Fibroblast of villous mesenchyme (primary cell): ENCODE results near the gene CHL1. TPM values are rescaled to one million over a fixed set of nuclear protein-coding genes. Genes with fewer than 3 reads are reported as not detected.

Experiments
- DNase-seq: peaks from one replicate; pipeline ENCODE4 v3.0.0-alpha.2; 2010; ENCODE audit warnings: low read depth
- H3K4me3 ChIP-seq: 2 replicates; pipeline ENCODE4 v1.5.1; 2011; ENCODE audit warnings: low read depth, mild to moderate bottlenecking, low read length
- total RNA-seq: library from RNA; depleted of rRNA; stranded (reverse); fragments of >200 nt; gene quantifications from 2 replicates; pipeline ENCODE4 v1.2.3, GENCODE V29; 2012
- TF ChIP-seq, protein P1 (sequence below): IDR thresholded peaks from 2 replicates; pipeline ENCODE4 v1.5.1; 2012; ENCODE audit warnings: low read depth, mild to moderate bottlenecking, low read length; ENCODE audit not compliant: insufficient read depth

Gene CHL1
- total RNA-seq, 1 donor = not detected

- TF ChIP-seq, protein P1, sequence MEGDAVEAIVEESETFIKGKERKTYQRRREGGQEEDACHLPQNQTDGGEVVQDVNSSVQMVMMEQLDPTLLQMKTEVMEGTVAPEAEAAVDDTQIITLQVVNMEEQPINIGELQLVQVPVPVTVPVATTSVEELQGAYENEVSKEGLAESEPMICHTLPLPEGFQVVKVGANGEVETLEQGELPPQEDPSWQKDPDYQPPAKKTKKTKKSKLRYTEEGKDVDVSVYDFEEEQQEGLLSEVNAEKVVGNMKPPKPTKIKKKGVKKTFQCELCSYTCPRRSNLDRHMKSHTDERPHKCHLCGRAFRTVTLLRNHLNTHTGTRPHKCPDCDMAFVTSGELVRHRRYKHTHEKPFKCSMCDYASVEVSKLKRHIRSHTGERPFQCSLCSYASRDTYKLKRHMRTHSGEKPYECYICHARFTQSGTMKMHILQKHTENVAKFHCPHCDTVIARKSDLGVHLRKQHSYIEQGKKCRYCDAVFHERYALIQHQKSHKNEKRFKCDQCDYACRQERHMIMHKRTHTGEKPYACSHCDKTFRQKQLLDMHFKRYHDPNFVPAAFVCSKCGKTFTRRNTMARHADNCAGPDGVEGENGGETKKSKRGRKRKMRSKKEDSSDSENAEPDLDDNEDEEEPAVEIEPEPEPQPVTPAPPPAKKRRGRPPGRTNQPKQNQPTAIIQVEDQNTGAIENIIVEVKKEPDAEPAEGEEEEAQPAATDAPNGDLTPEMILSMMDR = no peak
- H3K4me3 ChIP-seq = no peak overlapping the region
- DNase-seq = no peak
Observed at GRCh38 chr3:307182-307581, 110.6 kb downstream of the CHL1 start.

GRCh38 chr3:308597-309321 lies 112.2 kb downstream of the CHL1 start:
- TF ChIP-seq, protein P1 = no peak
- no peak overlapping the region for H3K4me3 ChIP-seq
- no peak for DNase-seq

DNA sequence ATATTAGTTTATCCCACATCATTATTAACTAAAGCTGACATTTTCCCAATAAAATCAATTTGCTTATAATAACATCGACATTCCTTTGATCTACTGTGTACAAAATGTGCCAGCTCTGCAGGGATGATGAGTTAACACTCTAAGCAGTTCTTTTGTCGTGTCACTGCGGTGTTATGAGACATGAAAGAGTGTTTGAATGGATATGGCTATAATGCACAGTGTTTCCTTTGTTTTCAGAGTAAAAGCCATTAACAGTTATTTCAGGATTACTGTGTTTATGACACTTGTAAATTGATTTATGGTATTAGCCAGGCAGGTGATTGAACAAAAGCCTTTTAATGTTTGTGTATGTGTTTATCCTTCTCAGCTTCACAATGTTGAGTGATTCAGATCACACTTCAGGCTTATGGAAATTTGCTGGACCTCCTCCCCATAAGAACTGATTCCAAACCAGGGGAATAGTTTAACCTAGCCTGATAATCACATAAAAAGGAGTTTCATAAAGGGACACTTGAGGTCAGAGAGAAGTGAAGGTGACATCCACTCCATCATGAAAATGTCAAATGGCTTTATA lies 115.7 kb downstream of the CHL1 start:
- H3K4me3 ChIP-seq = no peak overlapping the region
- TF ChIP-seq, protein P1 = no peak
- no peak for DNase-seq

- H3K4me3 ChIP-seq = no peak overlapping the region
- no peak for DNase-seq
- TF ChIP-seq, protein P1 = no peak
Observed at GRCh38 chr3:312911-313310, 116.3 kb downstream of the CHL1 start.

GRCh38 chr3:317012-317411 lies 120.4 kb downstream of the CHL1 start:
- DNase-seq = no peak
- TF ChIP-seq, protein P1 = no peak
- no peak overlapping the region for H3K4me3 ChIP-seq

DNA sequence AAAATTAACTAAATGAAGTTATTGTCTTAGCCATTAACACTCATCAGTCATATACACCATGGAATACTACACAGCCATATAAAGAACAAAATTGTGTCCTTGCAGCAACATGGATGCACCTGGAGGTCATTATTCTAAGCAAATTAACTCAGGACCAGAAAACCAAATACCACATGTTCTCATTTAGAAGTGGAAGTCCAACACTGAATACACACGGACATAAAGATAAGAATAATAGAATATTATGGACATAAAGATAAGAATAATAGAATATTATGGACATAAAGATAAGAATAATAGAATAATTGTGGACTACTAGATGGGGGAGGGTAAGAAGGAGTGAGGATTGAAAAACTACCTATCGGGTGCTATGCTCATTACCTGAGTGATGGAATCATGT lies 122.3 kb downstream of the CHL1 start:
- H3K4me3 ChIP-seq = no peak overlapping the region
- TF ChIP-seq, protein P1 = no peak
- DNase-seq = no peak
